NCI-H2196 treated with DMSO at 0.1 percent for 48 hours (cell line): ENCODE results near the gene CCZ1.
"Not testable (repeated sequence)": the region's sequence is repeated elsewhere in the genome, so short reads cannot be mapped to it uniquely, and the experiment has no call there.

Source experiments
- DNase-seq: peaks from one replicate; lab custom pipeline; 2025; ENCODE audit not compliant: unreplicated experiment; lab: John Stamatoyannopoulos, UW

The CCZ1 gene

GRCh38 chr7:5898480-5899224 lies at the start of gene CCZ1:
CCZ1 (plus strand) TSS chr7:5898733; CDS start chr7:5898800, 67 bp downstream.
- DNase-seq = not testable (repeated sequence)

- no peak for DNase-seq
Measured at GRCh38 chr7:5850944-5851343, 47.6 kb upstream of the CCZ1 start.

- no peak for DNase-seq
Measured at GRCh38 chr7:5854738-5855137, 43.8 kb upstream of the CCZ1 start.

- DNase-seq = not testable (repeated sequence)
Measured at GRCh38 chr7:5857041-5857575, 41.4 kb upstream of the CCZ1 start.

- not testable (repeated sequence) for DNase-seq
Measured at GRCh38 chr7:5858494-5858893, 40.0 kb upstream of the CCZ1 start.

GRCh38 chr7:5861281-5861680 lies 37.3 kb upstream of the CCZ1 start:
- not testable (repeated sequence) for DNase-seq

GRCh38 chr7:5862753-5863366 lies 35.7 kb upstream of the CCZ1 start:
- DNase-seq = not testable (repeated sequence)

GRCh38 chr7:5865279-5865931 lies 33.1 kb upstream of the CCZ1 start:
- not testable (repeated sequence) for DNase-seq

GRCh38 chr7:5867060-5867459 lies 31.5 kb upstream of the CCZ1 start:
- DNase-seq = no peak

- DNase-seq = not testable (repeated sequence)
Measured at GRCh38 chr7:5868928-5869341, 29.6 kb upstream of the CCZ1 start.

- DNase-seq = no peak
Measured at GRCh38 chr7:5869691-5870090, 28.8 kb upstream of the CCZ1 start.

GRCh38 chr7:5870311-5870710 lies 28.2 kb upstream of the CCZ1 start:
- no peak for DNase-seq

- no peak for DNase-seq
Measured at GRCh38 chr7:5872326-5872725, 26.2 kb upstream of the CCZ1 start.

- not testable (repeated sequence) for DNase-seq
Measured at GRCh38 chr7:5879591-5879990, 18.9 kb upstream of the CCZ1 start.

- DNase-seq = not testable (repeated sequence)
Measured at GRCh38 chr7:5880106-5880505, 18.4 kb upstream of the CCZ1 start.

GRCh38 chr7:5884431-5884830 lies 14.1 kb upstream of the CCZ1 start:
- not testable (repeated sequence) for DNase-seq

- DNase-seq = not testable (repeated sequence)
Measured at GRCh38 chr7:5888021-5888420, 10.5 kb upstream of the CCZ1 start.

- DNase-seq = not testable (repeated sequence)
Measured at GRCh38 chr7:5890244-5890643, 8.3 kb upstream of the CCZ1 start.

- no peak for DNase-seq
Measured at GRCh38 chr7:5892498-5892897, 6.0 kb upstream of the CCZ1 start.

GRCh38 chr7:5897369-5897919 lies 1.1 kb upstream of the CCZ1 start:
- not testable (repeated sequence) for DNase-seq

- DNase-seq = not testable (repeated sequence)
Measured at GRCh38 chr7:5903002-5903401, 4.5 kb downstream of the CCZ1 start.
